HepG2 (cell line): ENCODE measurements around the gene ATAD3A. TPM values are rescaled to one million over a fixed set of nuclear protein-coding genes. Genes with fewer than 3 reads are reported as not detected.

Source experiments
- CBX1 ChIP-seq: IDR thresholded peaks from one replicate; pipeline ENCODE4 v1.6.1; 2016; ENCODE audit warnings: antibody characterized with exemption, low read depth
- ETV5 ChIP-seq: IDR thresholded peaks from 2 replicates; pipeline ENCODE4 v1.6.1; 2018; ENCODE audit warnings: missing biosample characterization, missing genetic modification reagents, inconsistent platforms, borderline replicate concordance
- EZH2 ChIP-seq: conservative IDR thresholded peaks from 2 replicates; pipeline ENCODE4 v1.6.1; 2012; ENCODE audit warnings: mild to moderate bottlenecking, low read depth, low read length, moderate library complexity
- GABPB1 ChIP-seq: IDR thresholded peaks from 2 replicates; pipeline ENCODE4 v1.6.1; 2016; ENCODE audit warnings: mild to moderate bottlenecking, missing genetic modification reagents, moderate library complexity, missing compliant biosample characterization
- HMG20A ChIP-seq: IDR thresholded peaks from 2 replicates; pipeline ENCODE4 v1.6.1; 2016; ENCODE audit warnings: borderline replicate concordance
- KDM1A ChIP-seq: IDR thresholded peaks from 2 replicates; pipeline ENCODE4 v1.6.1; 2016; ENCODE audit warnings: missing compliant biosample characterization
- NFAT5 ChIP-seq: sonication (generic); formaldehyde crosslinking; IDR thresholded peaks from 2 replicates; pipeline ENCODE4 v1.4.0; 2020; ENCODE audit warnings: missing genetic modification reagents
- NR2F1 ChIP-seq, 2 experiments: fragments of 450-650 bp in 1 of 2; formaldehyde crosslinking in 1 of 2; IDR thresholded peaks; 2 replicates each; pipeline versions ENCODE4 v1.5.0 to v1.6.1; 2016 to 2020; ENCODE audit warnings: mild to moderate bottlenecking in 1 of 2, missing compliant biosample characterization in 1 of 2, missing genetic modification reagents in 1 of 2, moderate library complexity in 1 of 2
- PHB2 ChIP-seq: fragments of 450-650 bp; IDR thresholded peaks from 2 replicates; pipeline ENCODE4 v1.6.1; 2018; ENCODE audit not compliant: partially characterized antibody
- RAD51 ChIP-seq: fragments of 450-650 bp; IDR thresholded peaks from 2 replicates; pipeline ENCODE4 v1.6.1; 2016; ENCODE audit warnings: borderline replicate concordance
- RBM39 ChIP-seq: fragments of 200-400 bp; formaldehyde crosslinking; IDR thresholded peaks from one replicate; pipeline ENCODE4 v1.6.1; 2018; ENCODE audit warnings: antibody characterized with exemption, mild to moderate bottlenecking, low read depth, low read length; ENCODE audit not compliant: poor library complexity, severe bottlenecking
- SP2 ChIP-seq: sonication (generic); formaldehyde crosslinking; IDR thresholded peaks from 2 replicates; pipeline ENCODE4 v1.5.1; 2020; ENCODE audit warnings: mild to moderate bottlenecking, missing genetic modification reagents
- XRCC5 ChIP-seq: fragments of 200-400 bp; formaldehyde crosslinking; optimal IDR thresholded peaks from 2 replicates; pipeline ENCODE3; 2017; ENCODE audit warnings: mild to moderate bottlenecking, low read length
- ZNF235 ChIP-seq: sonication (generic); formaldehyde crosslinking; IDR thresholded peaks from 2 replicates; pipeline ENCODE4 v1.8.1; 2023; ENCODE audit warnings: mild to moderate bottlenecking, missing genetic modification reagents, borderline replicate concordance
- ZNF609 ChIP-seq: sonication (generic); formaldehyde crosslinking; IDR thresholded peaks from 2 replicates; pipeline ENCODE4 v1.4.0; 2020; ENCODE audit warnings: mild to moderate bottlenecking, missing genetic modification reagents, borderline replicate concordance
- ZNF619 ChIP-seq: sonication (generic); formaldehyde crosslinking; IDR thresholded peaks from 2 replicates; pipeline ENCODE4 v1.4.0; 2020; ENCODE audit warnings: mild to moderate bottlenecking, missing genetic modification reagents
- ZNF883 ChIP-seq: sonication (generic); formaldehyde crosslinking; IDR thresholded peaks from 2 replicates; pipeline ENCODE4 v1.5.1; 2020; ENCODE audit warnings: mild to moderate bottlenecking, missing genetic modification reagents; ENCODE audit errors: not compliant biosample characterization
- ZSCAN20 ChIP-seq: sonication (generic); formaldehyde crosslinking; IDR thresholded peaks from 2 replicates; pipeline ENCODE4 v1.4.0; 2020; ENCODE audit warnings: missing genetic modification reagents, mild to moderate bottlenecking, borderline replicate concordance
- polyA plus RNA-seq, 8 experiments: library from polyadenylated mRNA; depleted of rRNA in 3 of 8; stranded (reverse) in 7 of 8; unstranded in 1 of 8; fragments of >200 nt; fragmentation: Illumina TruSeq in 4 of 8; extraction: Trizol in 4 of 8; gene quantifications; 2 replicates each; pipeline versions ENCODE4 v1.2.1 to v1.2.3, GENCODE V29; 2011 to 2016; ENCODE audit warnings: low read depth in 4 of 8, missing spikeins in 1 of 8, mixed read lengths in 1 of 8; ENCODE audit not compliant: insufficient read depth in 1 of 8
- total RNA-seq, 5 experiments: library from RNA; depleted of rRNA; stranded (reverse); fragments of >200 nt; fragmentation: Illumina TruSeq; extraction: Trizol; gene quantifications; 2 replicates each; pipeline ENCODE4 v1.2.3, GENCODE V29; 2016; ENCODE audit warnings: low read depth in 1 of 5
- TF ChIP-seq, protein P1 (sequence below): conservative IDR thresholded peaks from 2 replicates; pipeline ENCODE4 v1.6.1; 2018; ENCODE audit warnings: missing genetic modification reagents

Gene ATAD3A
- total and polyA plus RNA-seq, 2 of the 13 experiments (the other 11 are each of a cell fraction or from before 2014, with no cell fraction given) = 10.6 to 49.0 TPM

DNA sequence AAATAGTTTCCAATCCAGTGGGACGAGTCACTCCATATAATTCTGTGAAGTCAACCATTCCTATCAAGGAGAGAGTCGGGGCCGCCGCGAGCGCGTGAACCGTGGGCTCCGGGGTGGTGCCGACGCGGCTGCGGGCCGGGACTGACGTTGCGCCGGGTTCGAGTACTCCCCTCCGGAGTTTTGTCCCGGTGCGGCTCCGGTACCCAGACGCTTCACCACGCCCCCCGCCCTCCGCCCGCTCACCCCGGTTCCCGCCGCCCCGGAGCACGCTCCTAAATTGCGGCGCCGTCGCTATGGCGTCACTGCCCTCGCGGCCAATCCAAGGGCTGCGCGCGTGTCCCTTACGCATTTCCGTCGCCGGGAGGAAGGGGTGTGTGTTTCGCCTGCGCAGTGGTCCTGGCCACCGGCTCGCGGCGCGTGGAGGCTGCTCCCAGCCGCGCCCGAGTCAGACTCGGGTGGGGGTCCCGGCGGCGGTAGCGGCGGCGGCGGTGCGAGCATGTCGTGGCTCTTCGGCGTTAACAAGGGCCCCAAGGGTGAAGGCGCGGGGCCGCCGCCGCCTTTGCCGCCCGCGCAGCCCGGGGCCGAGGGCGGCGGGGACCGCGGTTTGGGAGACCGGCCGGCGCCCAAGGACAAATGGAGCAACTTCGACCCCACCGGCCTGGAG lies 40.4 kb upstream of the ATAD3A start, which contains the start of gene ATAD3B (continued):
- TF ChIP-seq ZNF235 (CRISPR knock-in tag) (0 out of 2 replicates have a peak, but pooled peaks have one; percentile 53), CBX1 (no peak), RAD51 (no peak), SP2 (CRISPR knock-in tag) (peak; percentile 84), GABPB1 (CRISPR knock-in tag) (peak; percentile 96), NFAT5 (no peak), EZH2 (no peak), HMG20A (no peak), ZNF609 (CRISPR knock-in tag) (no peak), ETV5 (CRISPR knock-in tag) (peak; percentile 47), RBM39 (no peak), XRCC5 (no peak), PHB2 (no peak), NR2F1 (CRISPR knock-in tag; IDR thresholded peaks at IDR 0.05) (no peak), KDM1A (CRISPR knock-in tag) (no peak; the same call in 1 of the 2 replicates), ZNF619 (CRISPR knock-in tag) (no peak), ZNF883 (CRISPR knock-in tag) (no peak), ZSCAN20 (CRISPR knock-in tag) (no peak)
- TF ChIP-seq, protein P1, sequence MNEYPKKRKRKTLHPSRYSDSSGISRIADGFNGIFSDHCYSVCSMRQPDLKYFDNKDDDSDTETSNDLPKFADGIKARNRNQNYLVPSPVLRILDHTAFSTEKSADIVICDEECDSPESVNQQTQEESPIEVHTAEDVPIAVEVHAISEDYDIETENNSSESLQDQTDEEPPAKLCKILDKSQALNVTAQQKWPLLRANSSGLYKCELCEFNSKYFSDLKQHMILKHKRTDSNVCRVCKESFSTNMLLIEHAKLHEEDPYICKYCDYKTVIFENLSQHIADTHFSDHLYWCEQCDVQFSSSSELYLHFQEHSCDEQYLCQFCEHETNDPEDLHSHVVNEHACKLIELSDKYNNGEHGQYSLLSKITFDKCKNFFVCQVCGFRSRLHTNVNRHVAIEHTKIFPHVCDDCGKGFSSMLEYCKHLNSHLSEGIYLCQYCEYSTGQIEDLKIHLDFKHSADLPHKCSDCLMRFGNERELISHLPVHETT (CRISPR knock-in tag) = peak; percentile 99
